IMR-90 (cell line): Measurements from ENCODE around the gene PAX5. TPM values are rescaled to one million over a fixed set of nuclear protein-coding genes. Genes with fewer than 3 reads are reported as not detected.

Experiments used
- ATAC-seq: fragments of 200-7000 bp; cut with Tn5 transposase; 2 replicates; pipeline ENCODE4 v1.9.1; 2020; ENCODE audit warnings: low read depth, mild to moderate bottlenecking, moderate library complexity
- BruUV-seq: library from RNA; stranded (reverse); fragments of 400-500 nt; replicated peaks from 2 replicates; lab custom pipeline; 2021; lab: Mats Ljungman, UMichigan
- CTCF ChIA-PET: fragments of 300-600 bp; formaldehyde crosslinking; extraction: SDS; loops from one replicate; lab custom pipeline; 2021; ENCODE audit warnings: antibody characterized with exemption; lab: Yijun Ruan, JAX
- POLR2A ChIA-PET: fragments of 300-600 bp; sonication (Branson Sonifier 250); formaldehyde crosslinking; loops from one replicate; lab custom pipeline; 2022; ENCODE audit warnings: antibody characterized with exemption; ENCODE audit not compliant: unreplicated experiment; lab: Charles Lee
- DNase-seq: peaks from one replicate; pipeline ENCODE4 v3.0.0; 2013
- H2AFZ ChIP-seq: replicated peaks from 2 replicates; pipeline ENCODE3; 2013; ENCODE audit warnings: low read length, mild to moderate bottlenecking; ENCODE audit not compliant: poor library complexity
- H2AK5ac ChIP-seq: 2 replicates; pipeline ENCODE4 v1.6.1; 2013; ENCODE audit warnings: low read depth, low read length, inconsistent platforms
- H2AK9ac ChIP-seq: replicated peaks from 2 replicates; pipeline ENCODE3; 2013; ENCODE audit warnings: mild to moderate bottlenecking, low read depth, low read length, moderate library complexity; ENCODE audit not compliant: poor library complexity
- H2BK120ac ChIP-seq: 2 replicates; pipeline ENCODE4 v1.6.1; 2013; ENCODE audit warnings: low read depth, low read length, inconsistent platforms
- H2BK15ac ChIP-seq: 3 replicates; pipeline ENCODE4 v1.6.1; 2013; ENCODE audit warnings: low read depth, low read length, inconsistent platforms
- H2BK20ac ChIP-seq: 2 replicates; pipeline ENCODE4 v1.6.1; 2013; ENCODE audit warnings: low read depth, mild to moderate bottlenecking, inconsistent platforms, low read length, moderate library complexity
- H2BK5ac ChIP-seq: 2 replicates; pipeline ENCODE4 v1.6.1; 2013; ENCODE audit warnings: mild to moderate bottlenecking, low read depth, low read length, inconsistent platforms; ENCODE audit not compliant: poor library complexity, severe bottlenecking
- H3K14ac ChIP-seq: replicated peaks from 2 replicates; pipeline ENCODE4 v1.6.1; 2013; ENCODE audit warnings: low read depth, low read length, inconsistent platforms
- H3K18ac ChIP-seq: 2 replicates; pipeline ENCODE4 v1.6.1; 2013; ENCODE audit warnings: low read depth, low read length, control low read depth
- H3K23ac ChIP-seq: 2 replicates; pipeline ENCODE4 v1.6.1; 2013; ENCODE audit warnings: low read depth, low read length, inconsistent platforms
- H3K27ac ChIP-seq: 2 replicates; pipeline ENCODE4 v1.5.1; 2013; ENCODE audit warnings: mild to moderate bottlenecking, control low read depth, low read length; ENCODE audit not compliant: insufficient read depth
- H3K27me3 ChIP-seq: 2 replicates; pipeline ENCODE4 v1.6.1; 2013; ENCODE audit warnings: low read length; ENCODE audit not compliant: control insufficient read depth, insufficient read depth
- H3K36me3 ChIP-seq: 2 replicates; pipeline ENCODE4 v1.6.1; 2013; ENCODE audit warnings: low read length, mixed read lengths; ENCODE audit not compliant: control insufficient read depth, insufficient read depth
- H3K4ac ChIP-seq: 2 replicates; pipeline ENCODE4 v1.6.1; 2013; ENCODE audit warnings: low read depth, low read length, inconsistent platforms
- H3K4me1 ChIP-seq: 2 replicates; pipeline ENCODE4 v1.6.1; 2013; ENCODE audit warnings: low read length, mixed read lengths; ENCODE audit not compliant: control insufficient read depth, insufficient read depth
- H3K4me2 ChIP-seq: 2 replicates; pipeline ENCODE4 v1.6.1; 2013; ENCODE audit warnings: low read depth, mild to moderate bottlenecking, control low read depth, low read length, moderate library complexity
- H3K4me3 ChIP-seq: 2 replicates; pipeline ENCODE4 v1.5.1; 2013; ENCODE audit warnings: low read depth, mild to moderate bottlenecking, control low read depth, low read length, moderate library complexity; ENCODE audit not compliant: insufficient read depth
- H3K56ac ChIP-seq: 2 replicates; pipeline ENCODE4 v1.6.1; 2013; ENCODE audit warnings: low read length, inconsistent platforms; ENCODE audit not compliant: insufficient read depth; ENCODE audit errors: extremely low read depth
- H3K79me1 ChIP-seq, 2 experiments: 2 replicates each; pipeline ENCODE4 v1.6.1; 2013; ENCODE audit warnings: low read length in 2 of 2, inconsistent platforms in 1 of 2, low read depth in 1 of 2
- H3K9ac ChIP-seq: 2 replicates; pipeline ENCODE4 v1.6.1; 2013; ENCODE audit warnings: low read depth, low read length, control low read depth
- H3K9me1 ChIP-seq: 2 replicates; pipeline ENCODE4 v1.6.1; 2013; ENCODE audit warnings: low read length, inconsistent platforms; ENCODE audit not compliant: insufficient read depth
- H3K9me3 ChIP-seq: 2 replicates; pipeline ENCODE4 v1.6.1; 2013; ENCODE audit warnings: low read length; ENCODE audit not compliant: control insufficient read depth, insufficient read depth
- H4K20me1 ChIP-seq: 2 replicates; pipeline ENCODE4 v1.6.1; 2013; ENCODE audit warnings: low read length, inconsistent platforms; ENCODE audit not compliant: insufficient read depth
- H4K5ac ChIP-seq: 2 replicates; pipeline ENCODE4 v1.6.1; 2013; ENCODE audit warnings: mild to moderate bottlenecking, low read depth, low read length, control low read depth
- H4K8ac ChIP-seq, 2 experiments: 2 replicates each; pipeline ENCODE4 v1.6.1; 2013; ENCODE audit warnings: low read depth in 2 of 2, low read length in 2 of 2, control low read depth in 1 of 2, inconsistent platforms in 1 of 2
- H4K91ac ChIP-seq: 2 replicates; pipeline ENCODE4 v1.6.1; 2013; ENCODE audit warnings: low read depth, low read length, inconsistent platforms; ENCODE audit not compliant: insufficient read depth
- BHLHE40 ChIP-seq: fragments of 150-350 bp; IDR thresholded peaks from 2 replicates; pipeline ENCODE4 v1.6.1; 2016; ENCODE audit warnings: mild to moderate bottlenecking, low read depth, low read length
- CEBPB ChIP-seq: IDR thresholded peaks from 2 replicates; pipeline ENCODE4 v1.6.1; 2012; ENCODE audit warnings: low read depth, low read length, improper control_type of control experiment
- CHD1 ChIP-seq: IDR thresholded peaks from 2 replicates; pipeline ENCODE4 v1.6.1; 2012; ENCODE audit warnings: low read depth, low read length, improper control_type of control experiment
- CTCF ChIP-seq: conservative IDR thresholded peaks from 2 replicates; pipeline ENCODE4 v1.5.1; 2012; ENCODE audit warnings: mild to moderate bottlenecking, low read depth, low read length, improper control_type of control experiment
- FOS ChIP-seq: fragments of 150-350 bp; IDR thresholded peaks from 2 replicates; pipeline ENCODE4 v1.6.1; 2016; ENCODE audit warnings: low read depth, low read length
- MAFK ChIP-seq: IDR thresholded peaks from 2 replicates; pipeline ENCODE4 v1.6.1; 2012; ENCODE audit warnings: low read depth, low read length, improper control_type of control experiment
- MAZ ChIP-seq: IDR thresholded peaks from 2 replicates; pipeline ENCODE4 v1.6.1; 2012; ENCODE audit warnings: low read depth, mild to moderate bottlenecking, low read length, improper control_type of control experiment, moderate library complexity, borderline replicate concordance
- MXI1 ChIP-seq: IDR thresholded peaks from 2 replicates; pipeline ENCODE4 v1.6.1; 2012; ENCODE audit warnings: low read depth, mild to moderate bottlenecking, low read length, moderate library complexity, borderline replicate concordance
- NFE2L2 ChIP-seq: fragments of 150-350 bp; IDR thresholded peaks from 2 replicates; pipeline ENCODE4 v1.6.1; 2016; ENCODE audit warnings: low read depth, mild to moderate bottlenecking, low read length
- POLR2A ChIP-seq: IDR thresholded peaks from 2 replicates; pipeline ENCODE4 v1.6.1; 2012; ENCODE audit warnings: mild to moderate bottlenecking, low read depth, low read length
- RAD21 ChIP-seq: IDR thresholded peaks from 2 replicates; pipeline ENCODE4 v1.6.1; 2012; ENCODE audit warnings: low read length, improper control_type of control experiment
- RCOR1 ChIP-seq: IDR thresholded peaks from 2 replicates; pipeline ENCODE4 v1.6.1; 2012; ENCODE audit warnings: mild to moderate bottlenecking, low read length, improper control_type of control experiment; ENCODE audit not compliant: insufficient replicate concordance
- RFX5 ChIP-seq: IDR thresholded peaks from 2 replicates; pipeline ENCODE4 v1.8.0; 2012; ENCODE audit warnings: low read depth, mild to moderate bottlenecking, low read length, moderate library complexity
- SMC3 ChIP-seq: fragments of 150-350 bp; IDR thresholded peaks from 2 replicates; pipeline ENCODE4 v1.6.1; 2016; ENCODE audit warnings: low read depth, mild to moderate bottlenecking, antibody characterized with exemption, low read length, moderate library complexity
- USF2 ChIP-seq: fragments of 150-350 bp; IDR thresholded peaks from 2 replicates; pipeline ENCODE4 v1.6.1; 2017; ENCODE audit warnings: mild to moderate bottlenecking, antibody characterized with exemption, low read length, low read depth
- WGBS, 2 experiments: methylation state at CpG; one replicate each; pipeline versions ENCODE4 v1.1.5 to v1.1.7; 2013; ENCODE audit warnings: missing lambda C conversion rate in 2 of 2; ENCODE audit not compliant: insufficient read length in 1 of 2; ENCODE audit errors: extremely low coverage in 2 of 2; 5-methylcytosine and 5-hydroxymethylcytosine counted together
- dilution Hi-C: fragments of 300-500 bp; cut with HindIII; formaldehyde crosslinking; loops from one replicate; pipeline ENCODE4 v1.14.3; 2018; ENCODE audit warnings: low sequenced_read_pairs; ENCODE audit not compliant: unreplicated experiment
- in situ Hi-C: fragments of 300-500 bp; cut with MboI; formaldehyde crosslinking; loops from 3 replicates; pipeline ENCODE4 v1.14.3; 2019; ENCODE audit warnings: low sequenced_read_pairs, inconsistent platforms, mixed read lengths
- intact Hi-C: fragments of 100-400 bp; cut with micrococcal nuclease; formaldehyde crosslinking; loops from 2 replicates; pipeline ENCODE4 v1.10.0; 2022
- polyA plus RNA-seq, 3 experiments: library from polyadenylated mRNA; depleted of rRNA; stranded (reverse); fragments of >200 nt; gene quantifications; 2 replicates each; pipeline ENCODE4 v1.2.3, GENCODE V29; 2012; ENCODE audit warnings: low replicate concordance in 1 of 3
- total RNA-seq: library from RNA; depleted of rRNA; stranded (reverse); fragments of >200 nt; gene quantifications from 2 replicates; pipeline ENCODE4 v1.2.3, GENCODE V29; 2012
- TF ChIP-seq, protein P1 (sequence below): fragments of 150-350 bp; IDR thresholded peaks from 2 replicates; pipeline ENCODE4 v1.6.1; 2016; ENCODE audit warnings: low read depth, mild to moderate bottlenecking, low read length, moderate library complexity, borderline replicate concordance

PAX5 gene
- total and polyA plus RNA-seq, 2 of the 4 experiments (the other 2 are of a cell fraction): not detected

DNA sequence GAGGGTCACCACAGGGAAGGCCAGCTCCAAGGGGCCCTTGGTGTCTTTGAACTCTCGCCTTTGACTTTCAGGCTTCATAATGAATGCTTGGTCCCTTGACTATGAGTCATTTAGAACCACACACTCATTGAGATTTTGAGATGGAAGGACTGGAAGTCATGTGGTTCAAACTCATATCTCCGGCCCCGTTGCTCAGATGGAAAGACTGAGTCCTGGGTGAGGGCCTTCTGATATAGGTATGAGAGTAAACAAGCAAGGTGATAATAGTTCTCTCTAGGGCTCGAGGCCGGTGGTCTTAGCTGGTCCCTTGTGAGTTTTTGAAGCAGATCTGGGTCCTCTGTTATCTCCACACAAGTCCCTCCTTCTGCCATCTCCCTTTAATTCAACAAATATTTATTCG is 210.6 kb downstream of the PAX5 start:
- Histone ChIP-seq H3K56ac (no peak overlapping the region), H2BK15ac (no peak overlapping the region), H4K91ac (no peak overlapping the region), H3K14ac (no peak overlapping the region), H4K5ac (no peak overlapping the region), H3K4ac (no peak overlapping the region), H2AK5ac (no peak overlapping the region), H3K9me1 (no peaks in the 10 kb centered on the region), H2BK120ac (no peak overlapping the region), H3K27me3 (peaks cover 59% of the 10 kb centered on the region), H3K4me2 (no peak overlapping the region), H3K23ac (no peak overlapping the region), H4K8ac (no peak overlapping the region), H3K36me3 (no peaks in the 10 kb centered on the region), H3K4me3 (no peak overlapping the region), H3K9ac (no peak overlapping the region), H2AK9ac (no peak overlapping the region), H2AFZ (no peak overlapping the region), H2BK5ac (no peak overlapping the region), H3K27ac (no peak overlapping the region), H3K9me3 (no peaks in the 10 kb centered on the region), H2BK20ac (no peak overlapping the region), H4K20me1 (no peaks in the 10 kb centered on the region), H3K18ac (no peak overlapping the region), H3K79me1 (no peaks in the 10 kb centered on the region), H3K4me1 (no peaks in the 10 kb centered on the region)
- TF ChIP-seq MXI1 (no peak), NFE2L2 (no peak), CEBPB (no peak), CHD1 (no peak), RFX5 (no peak), RCOR1 (no peak), POLR2A (no peak), BHLHE40 (no peak), FOS (no peak), USF2 (no peak), CTCF (no peak), SMC3 (no peak), MAFK (no peak), MAZ (no peak), RAD21 (no peak)
- TF ChIP-seq, protein P1, sequence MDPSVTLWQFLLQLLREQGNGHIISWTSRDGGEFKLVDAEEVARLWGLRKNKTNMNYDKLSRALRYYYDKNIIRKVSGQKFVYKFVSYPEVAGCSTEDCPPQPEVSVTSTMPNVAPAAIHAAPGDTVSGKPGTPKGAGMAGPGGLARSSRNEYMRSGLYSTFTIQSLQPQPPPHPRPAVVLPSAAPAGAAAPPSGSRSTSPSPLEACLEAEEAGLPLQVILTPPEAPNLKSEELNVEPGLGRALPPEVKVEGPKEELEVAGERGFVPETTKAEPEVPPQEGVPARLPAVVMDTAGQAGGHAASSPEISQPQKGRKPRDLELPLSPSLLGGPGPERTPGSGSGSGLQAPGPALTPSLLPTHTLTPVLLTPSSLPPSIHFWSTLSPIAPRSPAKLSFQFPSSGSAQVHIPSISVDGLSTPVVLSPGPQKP: no peak
- no peak for DNase-seq
- in situ Hi-C loops (no loop called here), dilution Hi-C loops (no loop called here), intact Hi-C loops (no loop called here)
- ATAC-seq: no peak
- WGBS, 2 experiments: no CpG with 5 or more reads among the region's 6 CpGs
- ChIA-PET POLR2A (no interaction called here), CTCF (interaction anchor here (0.5 kb wide), 1 partner anchor 455 kb away, joined by 3 read pairs; no protein-coding TSS in a partner anchor)
- BruUV-seq: no TSS peak
